ENCODE measurements around the gene KHDC3L. TPM values are rescaled to one million over a fixed set of nuclear protein-coding genes. Genes with fewer than 3 reads are reported as not detected.
"Not testable (repeated sequence)": the region's sequence is repeated elsewhere in the genome, so short reads cannot be mapped to it uniquely, and the experiment has no call there.

The KHDC3L gene
- total RNA-seq, 1 donor from 2014 or later = not detected

DNA sequence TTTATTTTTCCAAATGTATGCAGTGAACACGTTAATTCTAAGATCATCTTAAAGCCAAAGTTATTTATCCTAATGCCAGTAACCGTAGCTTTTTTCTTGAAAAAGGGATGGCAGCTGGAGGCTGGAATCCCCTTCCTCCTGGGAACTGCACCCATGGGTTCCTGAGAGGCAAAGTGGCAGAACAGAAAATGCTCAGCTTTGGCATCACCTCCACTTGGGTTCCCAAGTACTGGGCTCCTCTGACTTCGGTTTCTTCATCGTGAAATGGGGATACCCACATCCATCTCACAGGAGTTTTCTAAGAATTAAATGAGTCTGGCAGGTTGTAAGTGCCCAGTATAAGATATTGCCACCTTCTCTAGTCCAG, 26.0 kb downstream of the KHDC3L start:
- no peak for ATAC-seq
- Histone ChIP-seq H3K27ac (peak overlapping the region; percentile 74), H3K27me3 (no peaks in the 10 kb centered on the region), H3K4me1 (peaks cover 5% of the 10 kb centered on the region), H3K4me3 (peak overlapping the region; percentile 61), H3K36me3 (no peaks in the 10 kb centered on the region), H3K9me3 (no peaks in the 10 kb centered on the region)
- no peak for DNase-seq
- TF ChIP-seq, protein P1, sequence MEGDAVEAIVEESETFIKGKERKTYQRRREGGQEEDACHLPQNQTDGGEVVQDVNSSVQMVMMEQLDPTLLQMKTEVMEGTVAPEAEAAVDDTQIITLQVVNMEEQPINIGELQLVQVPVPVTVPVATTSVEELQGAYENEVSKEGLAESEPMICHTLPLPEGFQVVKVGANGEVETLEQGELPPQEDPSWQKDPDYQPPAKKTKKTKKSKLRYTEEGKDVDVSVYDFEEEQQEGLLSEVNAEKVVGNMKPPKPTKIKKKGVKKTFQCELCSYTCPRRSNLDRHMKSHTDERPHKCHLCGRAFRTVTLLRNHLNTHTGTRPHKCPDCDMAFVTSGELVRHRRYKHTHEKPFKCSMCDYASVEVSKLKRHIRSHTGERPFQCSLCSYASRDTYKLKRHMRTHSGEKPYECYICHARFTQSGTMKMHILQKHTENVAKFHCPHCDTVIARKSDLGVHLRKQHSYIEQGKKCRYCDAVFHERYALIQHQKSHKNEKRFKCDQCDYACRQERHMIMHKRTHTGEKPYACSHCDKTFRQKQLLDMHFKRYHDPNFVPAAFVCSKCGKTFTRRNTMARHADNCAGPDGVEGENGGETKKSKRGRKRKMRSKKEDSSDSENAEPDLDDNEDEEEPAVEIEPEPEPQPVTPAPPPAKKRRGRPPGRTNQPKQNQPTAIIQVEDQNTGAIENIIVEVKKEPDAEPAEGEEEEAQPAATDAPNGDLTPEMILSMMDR (IDR thresholded peaks at IDR 0.05) = no peak
- intact Hi-C loops (cut with DNase I) = no loop called here

DNA sequence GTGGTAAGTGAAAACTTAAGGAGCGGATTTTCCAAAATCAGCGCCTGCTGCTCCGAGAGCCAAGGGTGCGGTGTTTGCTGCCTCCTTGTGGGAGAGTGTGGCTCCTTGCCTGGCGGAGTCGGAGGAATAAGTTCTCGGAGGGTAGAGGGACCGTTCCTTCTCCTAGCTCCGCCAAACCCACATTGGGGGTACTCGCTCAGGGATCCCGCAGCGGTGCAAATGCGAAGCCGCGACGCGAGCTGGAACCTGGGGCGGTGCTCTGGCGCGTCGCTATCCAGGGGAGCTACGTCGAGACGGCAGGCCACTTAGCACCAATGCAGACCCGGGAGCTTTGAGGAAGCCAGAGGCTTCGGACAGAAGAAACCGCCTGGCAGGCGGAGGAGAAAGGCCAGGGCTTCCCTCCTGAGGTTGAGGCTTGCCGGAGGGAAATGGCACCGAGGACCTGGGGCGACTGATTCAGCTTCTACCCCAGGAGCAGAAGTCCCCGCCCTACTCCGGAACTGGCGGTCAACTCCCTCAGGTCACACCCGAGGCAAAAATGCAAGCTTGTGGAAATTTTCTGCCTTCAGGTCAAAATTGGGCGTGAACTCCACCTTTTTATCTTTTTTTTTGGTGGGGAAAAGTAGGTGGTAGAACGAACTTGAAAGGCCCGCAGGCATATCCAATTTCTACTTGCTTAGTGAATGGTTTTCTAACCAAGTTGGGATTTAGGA, 26.5 kb downstream of the KHDC3L start:
- Histone ChIP-seq H3K9me3 (no peaks in the 10 kb centered on the region), H3K36me3 (no peaks in the 10 kb centered on the region), H3K4me1 (peaks cover 5% of the 10 kb centered on the region), H3K27me3 (no peaks in the 10 kb centered on the region), H3K4me3 (peak overlapping the region; percentile 61), H3K27ac (peak overlapping the region; percentile 74)
- DNase-seq (peak; percentile 76), ATAC-seq (peak; percentile 92)
- TF ChIP-seq, protein P1 (IDR thresholded peaks at IDR 0.05) = peak; percentile 59
- intact Hi-C loops (cut with DNase I) = no loop called here

DNA sequence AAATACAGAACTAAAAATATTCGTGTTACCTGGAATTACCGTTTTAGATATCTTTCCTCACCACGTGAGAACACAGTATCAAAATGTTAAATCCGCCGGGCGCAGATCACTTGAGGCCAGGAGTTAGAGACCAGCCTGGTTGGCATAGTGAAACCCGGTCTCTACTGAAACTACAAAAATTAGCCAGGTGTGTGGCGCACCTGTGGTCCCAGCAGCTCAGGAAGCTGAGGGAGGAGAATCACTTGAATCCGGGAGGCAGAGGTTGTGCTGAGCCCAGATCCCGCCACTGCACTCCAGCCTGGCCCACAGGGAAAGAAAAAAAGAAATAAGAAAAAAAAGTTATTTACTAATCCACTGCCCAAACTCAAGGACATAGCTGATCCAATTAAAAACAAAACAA, 27.4 kb downstream of the KHDC3L start:
- no peaks in the 10 kb centered on the region for H3K9me3 ChIP-seq
- peaks cover 5% of the 10 kb centered on the region for H3K4me1 ChIP-seq
- H3K27ac ChIP-seq = no peak overlapping the region
- ATAC-seq (no peak), DNase-seq (no peak)
- TF ChIP-seq, protein P1 (IDR thresholded peaks at IDR 0.05) = no peak
- no peaks in the 10 kb centered on the region for H3K27me3 ChIP-seq
- no peak overlapping the region for H3K4me3 ChIP-seq
- H3K36me3 ChIP-seq = no peaks in the 10 kb centered on the region
- intact Hi-C loops (cut with DNase I) = no loop called here

DNA sequence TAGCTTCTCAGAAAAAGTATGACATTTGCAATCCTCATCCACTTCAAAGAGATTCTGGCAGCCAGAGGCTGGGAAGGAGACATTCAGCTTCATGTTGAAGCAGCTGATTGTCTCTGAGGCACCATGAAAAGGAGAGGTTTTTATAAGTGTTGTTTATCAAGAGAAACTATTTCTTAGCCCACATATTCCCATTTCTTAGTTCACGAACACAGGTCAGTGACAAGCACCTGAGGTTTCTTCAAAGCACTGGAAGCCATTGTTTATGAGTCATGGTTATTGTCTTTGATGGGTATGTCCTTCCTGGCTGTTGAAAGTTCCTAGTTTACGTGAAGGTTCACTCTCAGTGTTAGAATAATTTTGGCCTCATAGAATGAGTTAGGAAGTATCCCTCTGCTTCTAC, 29.2 kb downstream of the KHDC3L start:
- no peaks in the 10 kb centered on the region for H3K9me3 ChIP-seq
- TF ChIP-seq, protein P1 (IDR thresholded peaks at IDR 0.05) = no peak
- DNase-seq (no peak), ATAC-seq (no peak)
- H3K4me3 ChIP-seq = no peak overlapping the region
- no peaks in the 10 kb centered on the region for H3K27me3 ChIP-seq
- intact Hi-C loops (cut with DNase I) = no loop called here
- peaks cover 5% of the 10 kb centered on the region for H3K4me1 ChIP-seq
- no peaks in the 10 kb centered on the region for H3K36me3 ChIP-seq
- no peak overlapping the region for H3K27ac ChIP-seq

DNA sequence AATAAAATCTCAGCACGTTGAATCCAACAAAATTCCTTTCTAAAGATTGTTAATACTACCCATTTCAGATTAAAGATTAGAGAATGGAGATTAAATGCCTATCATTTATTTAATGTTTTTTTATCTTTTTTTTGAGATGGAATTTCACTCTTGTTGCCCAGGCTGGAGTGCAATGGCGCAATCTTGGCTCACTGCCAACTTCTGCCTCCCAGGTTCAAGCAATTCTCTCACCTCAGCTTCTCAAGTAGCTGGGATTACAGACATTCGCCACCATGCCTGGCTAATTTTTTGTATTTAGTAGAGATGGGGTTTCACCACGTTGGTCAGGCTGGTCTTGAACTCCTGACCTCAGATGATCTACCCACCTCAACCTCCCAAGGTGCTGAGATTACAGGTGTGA, 29.7 kb downstream of the KHDC3L start:
- H3K36me3 ChIP-seq; H3K4me1 ChIP-seq; ATAC-seq; H3K4me3 ChIP-seq; H3K27me3 ChIP-seq; H3K27ac ChIP-seq; H3K9me3 ChIP-seq; DNase-seq; intact Hi-C loops (cut with DNase I): not testable (repeated sequence)

DNA sequence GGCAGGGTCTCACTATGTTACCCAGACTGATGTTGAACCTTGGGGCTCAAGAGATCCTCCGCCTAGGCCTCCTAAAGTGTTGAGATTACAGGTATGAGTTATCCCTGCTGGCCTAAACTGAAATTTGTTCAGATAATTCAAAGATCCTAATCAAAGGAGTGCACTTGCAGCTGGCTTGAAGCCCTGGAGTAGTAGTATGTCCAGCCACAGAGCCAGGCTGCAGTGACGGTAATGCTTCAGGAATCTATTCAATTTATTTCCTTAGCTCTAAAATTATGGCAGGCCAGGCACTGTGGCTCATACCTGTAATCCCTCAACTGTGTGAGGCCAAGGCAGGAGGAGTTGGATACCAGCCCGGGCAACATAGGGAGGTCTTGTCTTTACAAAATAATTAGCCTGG, 30.8 kb downstream of the KHDC3L start:
- Histone ChIP-seq H3K4me3 (no peak overlapping the region), H3K36me3 (no peaks in the 10 kb centered on the region), H3K9me3 (no peaks in the 10 kb centered on the region), H3K27me3 (no peaks in the 10 kb centered on the region), H3K27ac (no peak overlapping the region), H3K4me1 (peaks cover 3% of the 10 kb centered on the region)
- intact Hi-C loops (cut with DNase I) = no loop called here
- DNase-seq (no peak), ATAC-seq (no peak)
- TF ChIP-seq, protein P1 (IDR thresholded peaks at IDR 0.05) = no peak

Measured in upper lobe of right lung (tissue), 1 donor.